Neuronal stem cell (in vitro differentiated cells): ENCODE results near the gene ACTR1A.
A peak's percentile ranks its signal among the peaks of the same experiment; 100 is the strongest.

Source experiments
- DNase-seq: peaks from one replicate; pipeline ENCODE4 v3.0.0-alpha.2; 2013; ENCODE audit warnings: low spot score
- H2AFZ ChIP-seq: one replicate; pipeline ENCODE4 v1.6.1; 2013; ENCODE audit warnings: mild to moderate bottlenecking, low read length, inconsistent platforms
- H2AK5ac ChIP-seq: 2 replicates; pipeline ENCODE4 v1.6.1; 2013; ENCODE audit warnings: low read depth, mild to moderate bottlenecking, inconsistent platforms, low read length, moderate library complexity, mixed read lengths
- H2BK120ac ChIP-seq: 2 replicates; pipeline ENCODE4 v1.6.1; 2013; ENCODE audit warnings: low read depth, mild to moderate bottlenecking, inconsistent platforms, low read length, moderate library complexity, mixed read lengths
- H2BK12ac ChIP-seq: one replicate; pipeline ENCODE4 v1.6.1; 2013; ENCODE audit warnings: low read length, inconsistent platforms
- H2BK15ac ChIP-seq: 2 replicates; pipeline ENCODE4 v1.6.1; 2013; ENCODE audit warnings: mild to moderate bottlenecking, low read length, inconsistent platforms, mixed read lengths
- H2BK5ac ChIP-seq: one replicate; pipeline ENCODE4 v1.6.1; 2013; ENCODE audit warnings: inconsistent platforms, mild to moderate bottlenecking, low read length, moderate library complexity
- H3K14ac ChIP-seq: one replicate; pipeline ENCODE4 v1.6.1; 2013; ENCODE audit warnings: low read length, inconsistent platforms
- H3K18ac ChIP-seq: 2 replicates; pipeline ENCODE4 v1.6.1; 2013; ENCODE audit warnings: low read length, inconsistent platforms
- H3K23ac ChIP-seq: 2 replicates; pipeline ENCODE4 v1.6.1; 2013; ENCODE audit warnings: low read depth, mild to moderate bottlenecking, mixed read lengths, low read length, inconsistent platforms; ENCODE audit not compliant: poor library complexity
- H3K27ac ChIP-seq: replicated peaks from 3 replicates; pipeline ENCODE4 v1.5.1; 2013; ENCODE audit warnings: low read length, inconsistent platforms
- H3K27me3 ChIP-seq, 3 experiments: 2 replicates each; pipeline ENCODE4 v1.6.1; 2013; ENCODE audit warnings: low read length in 3 of 3, mild to moderate bottlenecking in 2 of 3, inconsistent platforms in 1 of 3, low read depth in 1 of 3, mixed read lengths in 1 of 3, moderate library complexity in 1 of 3; ENCODE audit not compliant: control insufficient read depth in 3 of 3, insufficient read depth in 3 of 3
- H3K36me3 ChIP-seq, 2 donors: replicated peaks in 1 of 2; 2 replicates each; pipeline ENCODE4 v1.6.1; 2013; ENCODE audit warnings: low read length in 2 of 2; ENCODE audit not compliant: control insufficient read depth in 2 of 2, insufficient read depth in 2 of 2
- H3K4ac ChIP-seq: 2 replicates; pipeline ENCODE4 v1.6.1; 2013; ENCODE audit warnings: inconsistent platforms, mild to moderate bottlenecking, low read length, moderate library complexity
- H3K4me1 ChIP-seq, 2 donors: 1 replicate in 1 of 2; 2 replicates in 1 of 2; pipeline ENCODE4 v1.6.1; 2013; ENCODE audit warnings: low read length in 2 of 2, low read depth in 1 of 2; ENCODE audit not compliant: control insufficient read depth in 2 of 2, insufficient read depth in 1 of 2
- H3K4me2 ChIP-seq: one replicate; pipeline ENCODE4 v1.6.1; 2013; ENCODE audit warnings: mild to moderate bottlenecking, low read length, inconsistent platforms; ENCODE audit not compliant: insufficient read depth, poor library complexity, severe bottlenecking
- H3K4me3 ChIP-seq, 2 donors: 2 replicates each; pipeline ENCODE4 v1.5.1; 2013; ENCODE audit warnings: low read length in 2 of 2, mild to moderate bottlenecking in 2 of 2, inconsistent platforms in 1 of 2, moderate library complexity in 1 of 2
- H3K79me1 ChIP-seq: one replicate; pipeline ENCODE4 v1.6.1; 2013; ENCODE audit warnings: low read depth, mild to moderate bottlenecking, inconsistent platforms, low read length, moderate library complexity
- H3K9ac ChIP-seq: one replicate; pipeline ENCODE4 v1.6.1; 2013; ENCODE audit warnings: mild to moderate bottlenecking, low read depth, low read length, inconsistent platforms; ENCODE audit not compliant: poor library complexity
- H3K9me3 ChIP-seq, 2 donors: replicated peaks in 1 of 2; 2 replicates each; pipeline versions ENCODE3 to v1.6.1; 2013; ENCODE audit warnings: low read length in 2 of 2, mild to moderate bottlenecking in 2 of 2, inconsistent platforms in 1 of 2, low read depth in 1 of 2, mixed read lengths in 1 of 2, moderate library complexity in 1 of 2; ENCODE audit not compliant: control insufficient read depth in 2 of 2, insufficient read depth in 1 of 2
- H4K8ac ChIP-seq: one replicate; pipeline ENCODE4 v1.6.1; 2013; ENCODE audit warnings: low read depth, mild to moderate bottlenecking, inconsistent platforms, low read length, moderate library complexity
- H4K91ac ChIP-seq: one replicate; pipeline ENCODE4 v1.6.1; 2013; ENCODE audit warnings: low read length, low read depth, mild to moderate bottlenecking, inconsistent platforms; ENCODE audit not compliant: poor library complexity
- WGBS, 2 donors: extraction: QIAGEN DNeasy Blood & Tissue Kit; methylation state at CpG; one replicate each; pipeline ENCODE4 v1.1.7; 2013; ENCODE audit warnings: missing lambda C conversion rate in 2 of 2, mixed read lengths in 1 of 2; ENCODE audit not compliant: insufficient read length in 2 of 2, insufficient replicate concordance in 1 of 2; ENCODE audit errors: extremely low coverage in 2 of 2; 5-methylcytosine and 5-hydroxymethylcytosine counted together

The ACTR1A gene

GRCh38 chr10:102508506-102508905 is 6.0 kb upstream of the ACTR1A start:
- H2AFZ ChIP-seq: no peak overlapping the region
- no peak overlapping the region for H3K14ac ChIP-seq
- H3K79me1 ChIP-seq: peaks cover 3% of the 10 kb centered on the region
- H2AK5ac ChIP-seq: no peak overlapping the region
- no peak overlapping the region for H3K4me3 ChIP-seq
- H3K18ac ChIP-seq: no peak overlapping the region
- H2BK15ac ChIP-seq: no peak overlapping the region
- no peak overlapping the region for H3K9ac ChIP-seq
- no peak overlapping the region for H2BK120ac ChIP-seq
- no peak overlapping the region for H3K27ac ChIP-seq
- peaks cover 0 to 6% of the 10 kb centered on the region in 2 donors for H3K4me1 ChIP-seq
- no peak overlapping the region for H3K4me2 ChIP-seq
- no peak for DNase-seq
- H3K4ac ChIP-seq: no peak overlapping the region
- no peak overlapping the region for H3K23ac ChIP-seq
- no peak overlapping the region for H4K91ac ChIP-seq
- no peak overlapping the region for H4K8ac ChIP-seq
- no CpG with 5 or more reads among the region's 1 CpG for WGBS, 2 donors
- no peak overlapping the region for H2BK12ac ChIP-seq
- H3K9me3 ChIP-seq: no peaks in the 10 kb centered on the region
- no peak overlapping the region for H2BK5ac ChIP-seq
- H3K36me3 ChIP-seq: peaks cover 19 to 64% of the 10 kb centered on the region in 2 donors
- H3K27me3 ChIP-seq: no peaks in the 10 kb centered on the region

GRCh38 chr10:102507521-102507920 is 5.0 kb upstream of the ACTR1A start:
- H3K4me1 ChIP-seq: peaks cover 0 to 6% of the 10 kb centered on the region in 2 donors

GRCh38 chr10:102505462-102506115 is 3.1 kb upstream of the ACTR1A start:
- Histone ChIP-seq H4K91ac (no peak overlapping the region), H3K27me3 (no peaks in the 10 kb centered on the region), H3K23ac (no peak overlapping the region), H2BK5ac (no peak overlapping the region), H2BK120ac (no peak overlapping the region), H3K18ac (no peak overlapping the region), H3K36me3 (peaks cover 8 to 38% of the 10 kb centered on the region in 2 donors), H3K79me1 (peaks cover 6% of the 10 kb centered on the region), H3K4ac (no peak overlapping the region), H3K4me2 (peak overlapping the region; percentile 88), H3K27ac (no peak overlapping the region), H4K8ac (no peak overlapping the region), H2BK15ac (no peak overlapping the region), H3K9ac (no peak overlapping the region), H2AK5ac (no peak overlapping the region), H3K4me1 (peaks cover 0 to 9% of the 10 kb centered on the region in 2 donors), H2AFZ (no peak overlapping the region), H3K9me3 (no peaks in the 10 kb centered on the region), H3K14ac (no peak overlapping the region), H3K4me3 (peak overlapping the region in 1 of 2 donors; percentile 78), H2BK12ac (no peak overlapping the region)
- no CpG with 5 or more reads among the region's 10 CpGs for WGBS, 2 donors
- DNase-seq: no peak

More at GRCh38 chr10:102507521-102507920, 5.0 kb upstream of the ACTR1A start:
- Histone ChIP-seq H4K91ac (no peak overlapping the region), H3K36me3 (peaks cover 13 to 54% of the 10 kb centered on the region in 2 donors), H3K27ac (no peak overlapping the region), H2BK120ac (no peak overlapping the region), H3K14ac (no peak overlapping the region), H3K79me1 (peaks cover 3% of the 10 kb centered on the region), H3K9ac (no peak overlapping the region), H3K4me3 (no peak overlapping the region), H3K18ac (no peak overlapping the region), H3K4me2 (no peak overlapping the region), H2BK12ac (no peak overlapping the region), H2AFZ (no peak overlapping the region), H2BK15ac (no peak overlapping the region), H3K9me3 (no peaks in the 10 kb centered on the region), H2AK5ac (no peak overlapping the region), H3K27me3 (no peaks in the 10 kb centered on the region), H3K23ac (no peak overlapping the region), H2BK5ac (no peak overlapping the region), H3K4ac (no peak overlapping the region), H4K8ac (no peak overlapping the region)
- no peak for DNase-seq
- WGBS, 2 donors: no CpG with 5 or more reads among the region's 3 CpGs

GRCh38 chr10:102504976-102505300 is 2.4 kb upstream of the ACTR1A start:
- H3K4ac ChIP-seq: no peak overlapping the region
- no peak for DNase-seq
- no peak overlapping the region for H4K91ac ChIP-seq
- no peak overlapping the region for H2AK5ac ChIP-seq
- peaks cover 6% of the 10 kb centered on the region for H3K79me1 ChIP-seq
- peak overlapping the region; percentile 73 for H3K27ac ChIP-seq
- no peak overlapping the region for H4K8ac ChIP-seq
- H2BK12ac ChIP-seq: no peak overlapping the region
- H3K4me1 ChIP-seq: peaks cover 0 to 9% of the 10 kb centered on the region in 2 donors
- no peak overlapping the region for H2BK15ac ChIP-seq
- peak overlapping the region; percentile 78 to 97 for H3K4me3 ChIP-seq
- H3K27me3 ChIP-seq: no peaks in the 10 kb centered on the region
- H3K9ac ChIP-seq: peak overlapping the region; percentile 78
- H2BK5ac ChIP-seq: no peak overlapping the region
- no peak overlapping the region for H3K23ac ChIP-seq
- H3K36me3 ChIP-seq: peaks cover 6 to 35% of the 10 kb centered on the region in 2 donors
- H2AFZ ChIP-seq: peak overlapping the region; percentile 86
- H3K9me3 ChIP-seq: no peaks in the 10 kb centered on the region
- H3K14ac ChIP-seq: no peak overlapping the region
- no CpG with 5 or more reads among the region's 5 CpGs for WGBS, 2 donors
- no peak overlapping the region for H3K18ac ChIP-seq
- peak overlapping the region; percentile 88 for H3K4me2 ChIP-seq
- H2BK120ac ChIP-seq: no peak overlapping the region
